HL-60 (cell line): ENCODE results near the gene RGMA.

ENCODE experiments used
- DNase-seq, 2 experiments: peaks; one replicate each; pipeline ENCODE4 v3.0.0-alpha.2; 2010 to 2020; ENCODE audit warnings: low read depth in 1 of 2, low spot score in 1 of 2
- H3K27ac ChIP-seq: fragments of 250-450 bp; sonication (Bioruptor Pico); replicated peaks from 2 replicates; pipeline ENCODE4 v1.5.1; 2020; ENCODE audit warnings: mild to moderate bottlenecking, moderate library complexity
- H3K27me3 ChIP-seq: fragments of 250-450 bp; sonication (Bioruptor Pico); 2 replicates; pipeline ENCODE4 v1.5.1; 2021; ENCODE audit warnings: mild to moderate bottlenecking, moderate library complexity; ENCODE audit not compliant: insufficient read depth, poor library complexity, severe bottlenecking
- H3K4me3 ChIP-seq: replicated peaks from 2 replicates; pipeline ENCODE4 v1.5.1; 2011; ENCODE audit warnings: mild to moderate bottlenecking, control low read depth, low read length; ENCODE audit not compliant: insufficient read depth
- GABPA ChIP-seq: IDR thresholded peaks from 2 replicates; pipeline ENCODE4 v1.6.1; 2012; ENCODE audit warnings: low read depth
- POLR2AphosphoS5 ChIP-seq: IDR thresholded peaks from 2 replicates; pipeline ENCODE4 v1.6.1; 2012; ENCODE audit warnings: low read depth
- SPI1 ChIP-seq: IDR thresholded peaks from 2 replicates; pipeline ENCODE4 v1.6.1; 2012; ENCODE audit warnings: low read depth, mild to moderate bottlenecking, borderline replicate concordance
- TF ChIP-seq, protein P1 (sequence below): IDR thresholded peaks from one replicate; pipeline ENCODE4 v1.5.1; 2011; ENCODE audit warnings: low read length, control low read depth, inconsistent platforms; ENCODE audit not compliant: insufficient read depth
- TF ChIP-seq, protein P2 (sequence below): IDR thresholded peaks from 2 replicates; pipeline ENCODE4 v1.6.1; 2012; ENCODE audit warnings: low read depth; ENCODE audit not compliant: insufficient replicate concordance

The RGMA gene

DNA sequence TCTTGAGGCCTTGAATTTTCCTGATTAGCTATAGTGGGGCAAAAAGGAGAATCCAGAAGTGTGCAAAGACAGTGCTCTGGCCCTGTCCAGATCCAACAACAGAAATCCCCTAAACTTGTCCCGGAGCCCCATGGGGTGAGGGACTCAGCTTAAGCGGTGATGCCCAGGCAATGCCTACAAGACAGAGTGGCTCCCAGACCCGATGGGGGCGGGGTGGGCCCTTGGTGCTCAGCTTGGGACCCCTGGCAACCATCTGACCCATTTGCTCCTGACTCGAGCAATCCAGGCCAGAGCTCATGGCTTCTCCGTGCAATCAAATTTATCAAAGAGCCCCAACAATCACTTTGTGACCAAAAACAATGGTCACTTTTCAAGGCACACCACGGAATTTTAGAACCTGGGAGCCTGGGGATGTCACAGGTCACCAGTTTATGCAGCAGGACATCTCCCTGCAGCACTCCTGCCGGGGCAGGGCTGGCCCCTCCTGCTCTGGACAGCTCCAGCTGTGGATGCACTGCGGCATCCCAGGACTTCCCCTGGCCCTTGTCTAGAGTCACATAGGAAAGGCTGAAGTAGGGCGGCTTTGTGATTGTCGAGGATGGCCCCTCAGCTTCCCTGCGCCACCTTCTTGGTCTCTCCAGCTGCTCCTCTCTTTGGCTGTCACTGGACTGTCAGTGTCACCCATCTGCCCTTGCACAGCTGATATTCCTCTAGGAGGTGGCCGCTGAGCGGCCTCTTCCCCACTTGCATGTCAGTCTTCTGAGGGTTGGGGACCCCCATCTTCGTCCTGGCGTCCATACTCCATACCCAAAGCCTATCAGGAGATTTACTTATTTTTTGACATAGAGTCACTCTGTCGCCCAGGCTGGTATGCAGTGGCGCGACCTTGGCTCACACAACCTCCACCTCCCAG lies 28.4 kb downstream of the RGMA start:
- no peak overlapping the region for H3K27ac ChIP-seq
- H3K27me3 ChIP-seq, result peaks cover 7% of the 10 kb centered on the region
- DNase-seq, result no peak
- TF ChIP-seq GABPA (no peak), SPI1 (no peak), POLR2AphosphoS5 (no peak)
- TF ChIP-seq, protein P1, sequence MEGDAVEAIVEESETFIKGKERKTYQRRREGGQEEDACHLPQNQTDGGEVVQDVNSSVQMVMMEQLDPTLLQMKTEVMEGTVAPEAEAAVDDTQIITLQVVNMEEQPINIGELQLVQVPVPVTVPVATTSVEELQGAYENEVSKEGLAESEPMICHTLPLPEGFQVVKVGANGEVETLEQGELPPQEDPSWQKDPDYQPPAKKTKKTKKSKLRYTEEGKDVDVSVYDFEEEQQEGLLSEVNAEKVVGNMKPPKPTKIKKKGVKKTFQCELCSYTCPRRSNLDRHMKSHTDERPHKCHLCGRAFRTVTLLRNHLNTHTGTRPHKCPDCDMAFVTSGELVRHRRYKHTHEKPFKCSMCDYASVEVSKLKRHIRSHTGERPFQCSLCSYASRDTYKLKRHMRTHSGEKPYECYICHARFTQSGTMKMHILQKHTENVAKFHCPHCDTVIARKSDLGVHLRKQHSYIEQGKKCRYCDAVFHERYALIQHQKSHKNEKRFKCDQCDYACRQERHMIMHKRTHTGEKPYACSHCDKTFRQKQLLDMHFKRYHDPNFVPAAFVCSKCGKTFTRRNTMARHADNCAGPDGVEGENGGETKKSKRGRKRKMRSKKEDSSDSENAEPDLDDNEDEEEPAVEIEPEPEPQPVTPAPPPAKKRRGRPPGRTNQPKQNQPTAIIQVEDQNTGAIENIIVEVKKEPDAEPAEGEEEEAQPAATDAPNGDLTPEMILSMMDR, result no peak
- TF ChIP-seq, protein P2, sequence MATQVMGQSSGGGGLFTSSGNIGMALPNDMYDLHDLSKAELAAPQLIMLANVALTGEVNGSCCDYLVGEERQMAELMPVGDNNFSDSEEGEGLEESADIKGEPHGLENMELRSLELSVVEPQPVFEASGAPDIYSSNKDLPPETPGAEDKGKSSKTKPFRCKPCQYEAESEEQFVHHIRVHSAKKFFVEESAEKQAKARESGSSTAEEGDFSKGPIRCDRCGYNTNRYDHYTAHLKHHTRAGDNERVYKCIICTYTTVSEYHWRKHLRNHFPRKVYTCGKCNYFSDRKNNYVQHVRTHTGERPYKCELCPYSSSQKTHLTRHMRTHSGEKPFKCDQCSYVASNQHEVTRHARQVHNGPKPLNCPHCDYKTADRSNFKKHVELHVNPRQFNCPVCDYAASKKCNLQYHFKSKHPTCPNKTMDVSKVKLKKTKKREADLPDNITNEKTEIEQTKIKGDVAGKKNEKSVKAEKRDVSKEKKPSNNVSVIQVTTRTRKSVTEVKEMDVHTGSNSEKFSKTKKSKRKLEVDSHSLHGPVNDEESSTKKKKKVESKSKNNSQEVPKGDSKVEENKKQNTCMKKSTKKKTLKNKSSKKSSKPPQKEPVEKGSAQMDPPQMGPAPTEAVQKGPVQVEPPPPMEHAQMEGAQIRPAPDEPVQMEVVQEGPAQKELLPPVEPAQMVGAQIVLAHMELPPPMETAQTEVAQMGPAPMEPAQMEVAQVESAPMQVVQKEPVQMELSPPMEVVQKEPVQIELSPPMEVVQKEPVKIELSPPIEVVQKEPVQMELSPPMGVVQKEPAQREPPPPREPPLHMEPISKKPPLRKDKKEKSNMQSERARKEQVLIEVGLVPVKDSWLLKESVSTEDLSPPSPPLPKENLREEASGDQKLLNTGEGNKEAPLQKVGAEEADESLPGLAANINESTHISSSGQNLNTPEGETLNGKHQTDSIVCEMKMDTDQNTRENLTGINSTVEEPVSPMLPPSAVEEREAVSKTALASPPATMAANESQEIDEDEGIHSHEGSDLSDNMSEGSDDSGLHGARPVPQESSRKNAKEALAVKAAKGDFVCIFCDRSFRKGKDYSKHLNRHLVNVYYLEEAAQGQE, result no peak
- H3K4me3 ChIP-seq, result no peak overlapping the region

DNA sequence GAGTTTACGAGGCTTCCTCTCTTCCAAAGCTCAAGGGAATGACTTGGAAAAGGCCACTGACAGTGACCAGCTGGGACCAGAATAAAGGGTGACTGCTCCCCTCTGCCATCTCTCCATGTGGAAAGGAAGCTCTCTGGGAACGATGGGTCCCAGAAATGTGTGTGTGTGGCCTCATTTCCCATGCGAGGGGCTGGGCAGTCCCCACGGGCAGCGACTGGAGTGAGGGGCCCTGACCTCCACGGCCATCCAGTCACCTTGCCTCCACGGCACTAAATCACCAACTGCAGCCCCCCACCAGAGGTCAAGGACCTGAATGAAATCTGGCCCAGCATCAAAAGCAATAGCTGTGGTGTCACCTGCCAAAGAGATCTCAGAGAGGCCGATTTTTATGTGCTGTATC lies 29.6 kb downstream of the RGMA start:
- TF ChIP-seq, protein P2, result no peak
- no peak for TF ChIP-seq POLR2AphosphoS5
- TF ChIP-seq SPI1, result no peak
- TF ChIP-seq GABPA, result no peak
- TF ChIP-seq, protein P1, result no peak
- H3K27me3 ChIP-seq, result peaks cover 7% of the 10 kb centered on the region
- H3K27ac ChIP-seq, result no peak overlapping the region
- no peak overlapping the region for H3K4me3 ChIP-seq
- DNase-seq, result no peak

DNA sequence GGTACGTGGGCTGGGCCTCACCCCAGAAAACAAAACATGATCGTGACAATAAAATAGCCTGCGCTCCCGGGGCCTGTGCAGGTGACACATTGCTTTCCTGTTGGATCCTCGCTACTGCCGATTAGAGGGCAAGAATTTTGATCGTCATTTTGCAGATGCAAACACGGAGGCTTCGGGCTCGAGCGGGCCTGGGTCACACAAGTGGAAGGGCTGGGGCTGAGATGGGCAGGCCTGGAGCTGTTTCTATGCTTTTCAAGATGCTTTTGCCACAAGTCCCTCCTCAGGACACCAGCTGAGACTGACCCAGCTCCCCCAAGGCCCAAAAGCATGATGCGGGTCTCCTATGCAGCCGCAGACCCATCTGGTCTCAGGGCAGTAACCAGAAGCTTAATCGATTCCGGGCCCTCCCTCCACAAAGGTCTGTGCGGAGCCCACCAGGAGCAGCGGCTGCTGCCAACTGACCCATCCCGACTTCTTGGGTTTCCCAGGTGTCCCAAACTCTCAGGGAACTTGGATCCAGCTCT lies 30.0 kb downstream of the RGMA start:
- Histone ChIP-seq H3K27me3 (peaks cover 7% of the 10 kb centered on the region), H3K4me3 (no peak overlapping the region), H3K27ac (no peak overlapping the region)
- TF ChIP-seq, protein P1, result no peak
- TF ChIP-seq POLR2AphosphoS5, result no peak
- TF ChIP-seq SPI1, result no peak
- TF ChIP-seq, protein P2, result no peak
- no peak for TF ChIP-seq GABPA
- no peak for DNase-seq
